Type B pancreatic cell (in vitro differentiated cells): ENCODE results near the gene SPAG16. TPM values are rescaled to one million over a fixed set of nuclear protein-coding genes. Genes with fewer than 3 reads are reported as not detected.
A peak's percentile ranks its signal among the peaks of the same experiment; 100 is the strongest.

Source experiments
- DNase-seq: peaks from one replicate; pipeline ENCODE4 v3.0.0; 2021; ENCODE audit warnings: mixed read lengths; ENCODE audit not compliant: unreplicated experiment; ENCODE audit errors: extremely low spot score
- H3K27ac Mint-ChIP-seq: 2 replicates; pipeline ENCODE4 v1.8.0; 2021; ENCODE audit warnings: mild to moderate bottlenecking, mixed read lengths
- H3K27me3 Mint-ChIP-seq: 2 replicates; pipeline ENCODE4 v1.8.0; 2021; ENCODE audit warnings: mixed read lengths
- H3K36me3 Mint-ChIP-seq: 2 replicates; pipeline ENCODE4 v1.8.0; 2021; ENCODE audit warnings: mixed read lengths
- H3K4me1 Mint-ChIP-seq: one replicate; pipeline ENCODE4 v1.8.0; 2021; ENCODE audit warnings: mixed read lengths; ENCODE audit not compliant: unreplicated experiment
- H3K4me3 Mint-ChIP-seq: 2 replicates; pipeline ENCODE4 v1.8.0; 2021; ENCODE audit warnings: mild to moderate bottlenecking, mixed read lengths
- H3K9me3 Mint-ChIP-seq: 2 replicates; pipeline ENCODE4 v1.8.0; 2021; ENCODE audit warnings: mixed read lengths
- CTCF ChIP-seq: fragments of 200-600 bp; sonication (generic); conservative IDR thresholded peaks from 2 replicates; pipeline ENCODE4 v1.5.0; 2021; ENCODE audit warnings: antibody characterized with exemption, mild to moderate bottlenecking
- total RNA-seq: library from RNA; stranded (reverse); gene quantifications from 2 replicates; pipeline ENCODE4 v1.2.1, GENCODE V29; 2021; ENCODE audit warnings: low replicate concordance

SPAG16 gene
- total RNA-seq, 1 donor from 2014 or later = 54.8 TPM

- no peaks in the 10 kb centered on the region for H3K9me3 Mint-ChIP-seq
- H3K27me3 Mint-ChIP-seq = no peaks in the 10 kb centered on the region
- H3K27ac Mint-ChIP-seq = no peak overlapping the region
- no peak overlapping the region for H3K4me3 Mint-ChIP-seq
- no peak for DNase-seq
- no peak for TF ChIP-seq CTCF
- H3K4me1 Mint-ChIP-seq = no peaks in the 10 kb centered on the region
- no peaks in the 10 kb centered on the region for H3K36me3 Mint-ChIP-seq
Observed at GRCh38 chr2:214277880-214278279, 993.6 kb downstream of the SPAG16 start.

GRCh38 chr2:214286011-214286410, 1001.7 kb downstream of the SPAG16 start:
- no peaks in the 10 kb centered on the region for H3K27me3 Mint-ChIP-seq
- no peak for DNase-seq
- no peaks in the 10 kb centered on the region for H3K4me1 Mint-ChIP-seq
- no peak overlapping the region for H3K4me3 Mint-ChIP-seq
- H3K9me3 Mint-ChIP-seq = no peaks in the 10 kb centered on the region
- no peak for TF ChIP-seq CTCF
- H3K36me3 Mint-ChIP-seq = no peaks in the 10 kb centered on the region
- no peak overlapping the region for H3K27ac Mint-ChIP-seq

GRCh38 chr2:214293593-214293992, 1009.3 kb downstream of the SPAG16 start:
- Mint-ChIP-seq H3K36me3 (no peaks in the 10 kb centered on the region), H3K27me3 (no peaks in the 10 kb centered on the region), H3K27ac (no peak overlapping the region), H3K9me3 (no peaks in the 10 kb centered on the region), H3K4me1 (no peaks in the 10 kb centered on the region), H3K4me3 (no peak overlapping the region)
- TF ChIP-seq CTCF = no peak
- DNase-seq = no peak

GRCh38 chr2:214294426-214294825, 1010.2 kb downstream of the SPAG16 start:
- Mint-ChIP-seq H3K27me3 (no peaks in the 10 kb centered on the region), H3K9me3 (no peaks in the 10 kb centered on the region), H3K4me3 (no peak overlapping the region), H3K27ac (no peak overlapping the region), H3K4me1 (no peaks in the 10 kb centered on the region), H3K36me3 (no peaks in the 10 kb centered on the region)
- DNase-seq = no peak
- TF ChIP-seq CTCF = no peak

GRCh38 chr2:214297423-214297822, 1013.2 kb downstream of the SPAG16 start:
- H3K27me3 Mint-ChIP-seq = no peaks in the 10 kb centered on the region
- no peaks in the 10 kb centered on the region for H3K36me3 Mint-ChIP-seq
- H3K27ac Mint-ChIP-seq = no peak overlapping the region
- TF ChIP-seq CTCF = no peak
- no peak for DNase-seq
- no peaks in the 10 kb centered on the region for H3K9me3 Mint-ChIP-seq
- H3K4me1 Mint-ChIP-seq = no peaks in the 10 kb centered on the region
- no peak overlapping the region for H3K4me3 Mint-ChIP-seq

GRCh38 chr2:214310319-214310718, 1026.1 kb downstream of the SPAG16 start:
- peak; percentile 29 for TF ChIP-seq CTCF
- H3K4me3 Mint-ChIP-seq = no peak overlapping the region
- no peaks in the 10 kb centered on the region for H3K36me3 Mint-ChIP-seq
- DNase-seq = no peak
- no peaks in the 10 kb centered on the region for H3K9me3 Mint-ChIP-seq
- no peak overlapping the region for H3K27ac Mint-ChIP-seq
- no peaks in the 10 kb centered on the region for H3K4me1 Mint-ChIP-seq
- H3K27me3 Mint-ChIP-seq = no peaks in the 10 kb centered on the region
